NCI-H2196 (cell line): ENCODE results near the gene LMF2.

Source experiments
- DNase-seq: peaks from one replicate; lab custom pipeline; 2025; ENCODE audit not compliant: unreplicated experiment; lab: John Stamatoyannopoulos, UW

LMF2 gene

GRCh38 chr22:50504369-50505211 is 2.9 kb downstream of the LMF2 start:
- no peak for DNase-seq

GRCh38 chr22:50503475-50504145 is 3.9 kb downstream of the LMF2 start:
- DNase-seq: no peak

GRCh38 chr22:50502628-50503474 is 4.7 kb downstream of the LMF2 start:
- DNase-seq: no peak

GRCh38 chr22:50502096-50502495 is 5.4 kb downstream of the LMF2 start:
- no peak for DNase-seq

- no peak for DNase-seq
Measured at GRCh38 chr22:50500452-50500851, 7.0 kb downstream of the LMF2 start.

- peak; percentile 61 for DNase-seq
Measured at GRCh38 chr22:50498322-50498890, 9.1 kb downstream of the LMF2 start.

GRCh38 chr22:50497093-50497492 is 10.4 kb downstream of the LMF2 start:
- no peak for DNase-seq

- no peak for DNase-seq
Measured at GRCh38 chr22:50490531-50491308, 16.8 kb downstream of the LMF2 start.

GRCh38 chr22:50489363-50490243 is 17.9 kb downstream of the LMF2 start:
- no peak for DNase-seq

- DNase-seq: no peak
Measured at GRCh38 chr22:50488886-50489285, 18.6 kb downstream of the LMF2 start.

GRCh38 chr22:50488006-50488677 is 19.4 kb downstream of the LMF2 start:
- DNase-seq: no peak

GRCh38 chr22:50487290-50488005 is 20.1 kb downstream of the LMF2 start:
- no peak for DNase-seq

- no peak for DNase-seq
Measured at GRCh38 chr22:50486561-50487289, 20.8 kb downstream of the LMF2 start, which contains the start of gene MIOX. TSS of gene MIOX (plus strand) at chr22:50486859. CDS start at chr22:50486898, 39 bp downstream.

GRCh38 chr22:50485221-50486131 is 22.0 kb downstream of the LMF2 start:
- no peak for DNase-seq

- DNase-seq: peak; percentile 48
Measured at GRCh38 chr22:50483977-50484853, 23.3 kb downstream of the LMF2 start.
